GM12891 (cell line): Measurements from ENCODE around the gene AMMECR1.

Source experiments
- DNase-seq: peaks from one replicate; pipeline ENCODE4 v3.0.0; 2011; ENCODE audit warnings: low spot score; ENCODE audit not compliant: insufficient read length
- FAIRE-seq: peaks from 2 replicates; lab custom pipeline; 2011; peaks lifted over from hg19 to GRCh38; lab: Jason Lieb, UNC
- PAX5 ChIP-seq: IDR thresholded peaks from 2 replicates; pipeline ENCODE4 v1.6.1; 2011; ENCODE audit warnings: low read length, moderate library complexity, mild to moderate bottlenecking; ENCODE audit not compliant: insufficient read depth, severe bottlenecking
- POLR2A ChIP-seq: IDR thresholded peaks from 2 replicates; pipeline ENCODE4 v1.6.1; 2011; ENCODE audit warnings: low read depth, low read length, control low read depth
- POLR2AphosphoS5 ChIP-seq: IDR thresholded peaks from 2 replicates; pipeline ENCODE4 v1.6.1; 2011; ENCODE audit warnings: low read depth, low read length, control low read depth
- POU2F2 ChIP-seq: IDR thresholded peaks from 2 replicates; pipeline ENCODE4 v1.6.1; 2011; ENCODE audit warnings: low read depth, mild to moderate bottlenecking, control low read depth, low read length, moderate library complexity
- SPI1 ChIP-seq: IDR thresholded peaks from 2 replicates; pipeline ENCODE4 v1.6.1; 2011; ENCODE audit warnings: low read depth, low read length, control low read depth
- TAF1 ChIP-seq: IDR thresholded peaks from 2 replicates; pipeline ENCODE4 v1.6.1; 2011; ENCODE audit warnings: low read depth, low read length, control low read depth

Gene AMMECR1

GRCh38 chrX:110327336-110327735, 9.5 kb upstream of the AMMECR1 start:
- TF ChIP-seq POLR2A, result no peak
- DNase-seq (no peak), FAIRE-seq (no peak)

GRCh38 chrX:110326712-110327111, 8.8 kb upstream of the AMMECR1 start:
- FAIRE-seq (no peak), DNase-seq (no peak)
- no peak for TF ChIP-seq POLR2A
- no peak for TF ChIP-seq PAX5
- TF ChIP-seq POU2F2, result no peak

GRCh38 chrX:110322603-110323002, 4.7 kb upstream of the AMMECR1 start:
- no peak for TF ChIP-seq SPI1
- TF ChIP-seq TAF1, result no peak
- TF ChIP-seq PAX5, result no peak
- TF ChIP-seq POLR2AphosphoS5, result no peak
- TF ChIP-seq POU2F2, result no peak
- TF ChIP-seq POLR2A, result no peak
- DNase-seq (no peak), FAIRE-seq (no peak)

- TF ChIP-seq POU2F2, result no peak
- TF ChIP-seq PAX5, result no peak
- peak; percentile 82 for TF ChIP-seq SPI1
- TF ChIP-seq POLR2A, result no peak
- no peak for TF ChIP-seq POLR2AphosphoS5
- no peak for TF ChIP-seq TAF1
- no peak for DNase-seq
- peak; percentile 77 for FAIRE-seq
Observed at GRCh38 chrX:110321670-110322069, 3.8 kb upstream of the AMMECR1 start.

GRCh38 chrX:110321081-110321480, 3.2 kb upstream of the AMMECR1 start:
- no peak for FAIRE-seq
- no peak for TF ChIP-seq POU2F2
- no peak for TF ChIP-seq POLR2A
- TF ChIP-seq PAX5, result no peak
- DNase-seq, result no peak

- TF ChIP-seq POLR2A (no peak), POU2F2 (no peak), SPI1 (no peak), TAF1 (no peak), POLR2AphosphoS5 (no peak), PAX5 (no peak)
- FAIRE-seq, result peak; percentile 5
- DNase-seq, result no peak
Observed at GRCh38 chrX:110320381-110320987, 2.6 kb upstream of the AMMECR1 start.

- no peak for TF ChIP-seq PAX5
- no peak for TF ChIP-seq SPI1
- no peak for TF ChIP-seq POLR2A
- TF ChIP-seq POLR2AphosphoS5, result no peak
- TF ChIP-seq POU2F2, result no peak
- no peak for TF ChIP-seq TAF1
- DNase-seq, result no peak
- FAIRE-seq, result no peak
Observed at GRCh38 chrX:110318664-110318968, 731 bp upstream of the AMMECR1 start.

- peak; percentile 1 for DNase-seq
- no peak for TF ChIP-seq POU2F2
- peak; percentile 40 for FAIRE-seq
Observed at GRCh38 chrX:110317061-110317819, 645 bp downstream of the AMMECR1 start.

GRCh38 chrX:110316351-110317060, 1.4 kb downstream of the AMMECR1 start:
- no peak for FAIRE-seq
- no peak for DNase-seq
- TF ChIP-seq SPI1 (no peak), PAX5 (no peak), TAF1 (no peak), POLR2AphosphoS5 (no peak), POLR2A (no peak), POU2F2 (no peak)

- TF ChIP-seq PAX5 (peak; percentile 12), POLR2AphosphoS5 (no peak), SPI1 (no peak), TAF1 (peak; percentile 11; the same call in 1 of the 2 replicates)
- FAIRE-seq, result peak; percentile 90
- no peak for DNase-seq
Observed at GRCh38 chrX:110315551-110315950, 2.3 kb downstream of the AMMECR1 start.
